SHP77 treated with DMSO at 0.1 percent for 48 hours (cell line): ENCODE results near the gene AVPR2.

ENCODE experiments used
- DNase-seq: peaks from one replicate; lab custom pipeline; 2025; lab: John Stamatoyannopoulos, UW

AVPR2 gene

DNA sequence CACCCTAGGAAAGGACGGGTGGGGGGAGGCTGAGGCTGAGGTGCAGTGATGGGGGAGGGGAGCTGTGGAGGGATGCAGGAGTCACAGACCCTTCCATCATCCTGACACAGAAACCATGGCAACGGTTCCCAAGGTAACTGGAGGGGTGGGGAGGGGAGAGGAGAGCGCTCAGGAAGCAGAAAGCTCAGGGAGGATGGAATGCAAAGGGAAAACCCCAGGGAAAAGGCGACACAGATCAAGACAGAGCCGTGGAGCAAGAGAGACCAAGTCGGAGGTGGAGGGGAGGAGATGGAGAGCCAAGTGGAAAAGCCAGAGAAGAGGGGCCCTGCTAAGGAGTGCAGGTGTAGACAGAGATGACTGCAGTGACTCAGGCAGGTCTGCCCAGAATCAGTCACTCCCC, 33.0 kb upstream of the AVPR2 start:
- no peak for DNase-seq

DNA sequence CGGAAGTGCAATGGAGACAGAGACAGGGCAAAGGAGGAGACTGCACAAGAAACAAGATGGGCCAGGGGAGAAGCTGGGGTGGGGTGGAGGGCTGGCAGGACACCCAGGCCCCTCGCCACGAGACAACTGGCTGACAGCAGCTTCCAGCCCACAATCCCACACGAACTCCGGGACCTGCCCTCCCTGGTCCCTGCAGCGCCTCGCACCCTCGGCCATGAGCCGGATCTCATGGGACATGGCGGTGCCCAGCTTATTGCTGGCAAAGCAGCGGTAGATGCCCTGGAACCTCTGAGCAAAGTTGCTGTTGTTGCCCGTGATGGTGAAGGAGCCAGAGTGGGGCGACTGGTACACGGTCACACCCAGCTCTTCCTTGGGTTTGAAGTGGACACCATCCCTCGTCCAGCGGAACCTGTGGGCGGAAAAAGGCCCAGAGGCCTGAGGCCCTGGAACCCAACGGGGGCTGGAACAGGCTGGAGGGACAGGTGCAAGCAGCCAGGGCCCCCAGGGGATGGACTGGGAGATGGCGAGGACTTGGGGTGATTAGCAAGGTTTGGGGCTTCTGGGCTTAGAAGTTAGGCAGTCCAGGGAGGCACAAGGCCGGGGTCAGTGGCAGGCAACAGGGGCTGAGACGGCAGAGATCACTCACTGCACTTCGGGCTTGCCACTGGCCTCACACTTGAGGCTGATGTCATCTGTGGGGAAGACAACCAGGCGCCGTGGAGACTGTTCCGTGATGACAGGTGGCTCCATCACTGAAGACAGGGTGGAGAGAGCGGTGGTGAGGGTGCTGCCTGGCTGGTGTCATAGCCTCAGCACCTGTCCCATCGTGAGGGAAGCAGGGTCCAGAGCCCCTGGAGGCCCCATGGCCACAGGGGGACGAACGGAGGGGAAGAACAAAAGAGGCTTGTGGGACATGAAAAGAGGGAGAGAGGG, 32.3 kb upstream of the AVPR2 start:
- DNase-seq = no peak

DNA sequence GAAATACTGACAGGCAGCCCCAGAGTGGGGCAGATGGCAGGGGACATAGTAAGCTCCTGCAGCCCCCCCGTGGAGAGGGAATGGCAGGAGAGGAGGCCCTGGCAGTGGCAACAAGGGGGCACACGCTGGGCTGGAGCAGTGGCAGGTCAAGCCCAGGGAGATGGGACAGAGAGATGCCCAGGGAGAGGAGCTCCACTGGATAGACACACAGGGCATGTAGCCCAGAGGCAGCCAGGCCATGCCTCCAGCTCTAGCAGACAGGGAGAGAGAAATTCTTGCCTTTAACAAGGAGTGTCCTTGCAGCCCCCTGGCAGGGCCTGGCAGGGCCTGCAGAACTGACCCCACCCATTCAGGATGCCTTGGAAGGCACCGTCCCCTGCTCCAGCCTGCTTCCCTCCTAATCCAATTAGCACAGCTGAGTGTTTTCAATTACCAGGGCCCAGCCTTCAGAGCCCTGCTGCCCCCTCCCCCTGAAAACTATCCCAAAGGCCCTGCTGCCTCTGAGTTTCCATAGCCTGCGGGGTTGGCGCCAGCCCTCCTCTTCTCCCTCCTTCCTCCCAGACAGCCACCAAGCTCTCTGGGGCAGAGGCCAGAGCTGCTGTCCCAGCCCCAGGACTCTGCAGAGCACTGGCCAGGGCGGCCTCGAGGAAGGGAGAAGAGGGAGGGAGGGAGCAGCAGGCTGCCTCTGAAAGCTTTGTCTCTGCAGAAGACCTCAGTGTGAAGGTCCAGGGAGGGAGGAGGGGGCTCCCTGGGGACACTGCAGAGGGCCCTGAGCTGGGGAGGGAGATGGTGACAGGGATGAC, 31.0 kb upstream of the AVPR2 start:
- no peak for DNase-seq

DNA sequence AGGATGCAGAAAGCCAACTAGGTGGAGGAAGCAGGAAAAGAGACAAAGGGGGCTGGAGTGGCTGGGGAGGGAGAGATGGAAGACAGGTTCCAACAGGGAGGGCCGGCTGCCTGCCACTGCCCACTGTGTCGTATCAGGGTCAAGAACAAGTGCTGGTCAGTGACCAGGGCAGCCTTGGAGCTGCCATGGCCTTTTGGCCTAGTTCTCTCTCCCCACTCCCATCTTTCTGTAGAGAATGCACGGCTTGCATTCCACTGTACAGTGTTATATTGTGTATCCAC, 30.4 kb upstream of the AVPR2 start:
- no peak for DNase-seq

DNA sequence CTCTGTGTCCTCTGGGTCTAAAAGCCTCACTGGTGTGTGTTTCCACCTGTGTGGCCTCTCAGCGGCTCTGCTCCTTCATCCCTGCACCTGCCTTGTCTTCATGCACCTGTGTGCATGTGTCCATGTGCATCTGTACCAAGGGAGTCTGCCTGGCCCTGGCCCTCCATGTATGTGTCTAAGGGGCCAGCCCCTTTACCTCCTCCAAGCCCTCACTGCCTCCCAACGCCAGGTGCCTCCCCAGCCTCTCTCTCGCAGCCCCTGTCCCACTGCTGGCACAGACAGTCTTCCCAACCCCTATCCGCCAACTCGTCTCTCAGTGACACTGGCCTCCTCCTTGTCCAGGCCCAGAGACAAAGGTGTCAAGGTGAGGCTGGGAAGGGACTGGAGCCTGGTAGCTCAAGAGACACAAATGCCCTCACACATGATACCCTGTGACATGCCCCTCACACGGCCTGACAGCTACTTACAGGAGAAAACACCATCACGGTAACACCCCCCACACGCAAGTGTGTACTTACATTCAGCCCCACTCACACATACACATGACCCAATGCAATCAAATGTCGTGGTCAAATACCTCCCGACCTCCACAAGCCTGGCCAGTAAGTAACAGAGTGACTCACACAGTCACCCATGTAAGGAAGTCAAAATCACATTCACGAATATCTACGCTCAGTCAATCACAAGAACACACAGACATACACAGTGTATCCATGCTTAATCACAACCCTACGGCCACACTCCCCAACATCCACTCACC, 29.9 kb upstream of the AVPR2 start:
- DNase-seq = no peak

DNA sequence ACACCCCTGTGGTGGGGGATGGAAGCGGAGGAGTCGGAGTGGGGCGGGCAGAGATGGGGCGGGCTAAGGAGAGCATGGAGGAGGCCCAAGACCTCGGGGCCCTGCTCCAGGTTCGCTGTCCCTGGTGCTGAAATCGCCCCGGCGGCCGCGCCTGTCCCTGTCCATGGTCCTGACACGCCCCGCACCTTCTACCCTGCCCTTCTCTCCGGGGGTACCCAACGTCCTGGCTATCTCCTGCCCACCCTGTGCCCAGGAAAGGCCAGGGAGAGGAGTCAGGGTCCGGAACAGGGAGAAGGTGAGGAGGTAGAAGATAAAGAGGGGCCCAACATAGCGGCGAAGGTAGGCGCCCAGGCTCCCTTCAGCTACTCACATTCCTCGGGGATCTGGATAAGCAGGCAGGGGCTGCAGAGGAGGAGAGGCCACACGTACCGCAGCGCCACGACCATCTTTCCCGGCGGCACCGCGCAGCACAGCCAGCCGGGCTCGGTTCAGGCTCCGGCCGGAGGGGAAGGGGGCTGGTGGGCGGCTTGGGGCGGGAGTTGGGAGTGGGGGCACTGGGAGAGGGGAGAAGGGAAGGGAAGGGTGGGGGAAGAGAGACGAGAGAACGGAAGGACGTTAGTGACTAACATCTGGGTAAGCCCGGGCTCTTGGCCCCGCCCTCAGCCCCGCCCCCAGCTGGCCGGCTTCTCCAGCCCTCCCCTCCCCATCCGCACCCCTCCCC, 28.9 kb upstream of the AVPR2 start:
- DNase-seq = no peak

DNA sequence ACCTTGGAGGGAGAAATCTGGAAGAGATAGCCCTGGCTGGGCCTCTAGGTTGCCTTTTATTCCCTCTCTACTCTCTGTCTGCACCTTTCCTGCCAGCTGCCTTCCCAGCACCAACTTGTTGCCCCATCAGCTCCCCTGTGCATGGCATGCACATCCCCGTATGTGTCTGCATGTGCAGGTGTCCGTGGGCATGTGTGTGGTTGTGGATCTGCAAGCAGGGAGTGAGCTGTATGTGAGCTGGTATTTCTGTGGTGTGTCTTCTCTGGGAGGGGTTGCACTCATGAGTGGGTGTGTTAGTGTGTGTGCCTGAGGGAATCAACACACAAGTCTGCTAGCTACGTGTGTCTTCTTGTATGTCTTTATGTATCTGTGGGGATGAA, 28.4 kb upstream of the AVPR2 start:
- no peak for DNase-seq

DNA sequence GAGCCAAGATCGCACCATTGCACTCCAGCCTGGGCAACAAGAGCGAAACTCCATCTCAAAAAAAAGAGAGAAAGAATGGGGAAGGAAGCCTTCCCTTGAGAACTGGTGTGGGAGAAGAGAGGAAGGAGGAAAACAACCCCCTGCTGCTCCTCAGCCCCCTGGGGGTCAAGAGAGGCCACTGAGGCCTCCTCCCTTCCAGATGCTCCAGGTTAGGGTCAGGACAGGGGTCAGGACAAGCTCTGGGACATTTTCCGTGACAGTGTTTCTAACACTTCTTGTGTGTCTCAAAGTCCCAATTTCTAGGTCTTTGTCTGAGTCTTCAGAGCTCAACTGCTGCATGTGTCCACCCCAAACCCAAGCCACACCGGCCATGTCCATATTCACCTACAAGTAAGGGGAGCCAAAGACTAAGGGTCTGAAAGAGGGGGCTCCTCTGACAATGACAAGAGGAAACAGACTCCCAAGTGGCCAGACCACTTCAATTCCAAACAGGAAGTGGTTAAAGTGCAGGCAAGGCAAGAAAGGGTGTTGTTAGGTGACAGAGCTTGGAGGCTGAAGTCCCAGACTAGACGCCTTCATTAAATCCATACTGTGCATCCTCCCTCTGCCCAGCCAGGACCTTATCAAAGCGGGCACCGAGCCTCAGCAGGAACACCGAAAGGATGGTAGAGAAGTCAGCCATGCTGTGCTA, 26.8 kb upstream of the AVPR2 start:
- DNase-seq = no peak

DNA sequence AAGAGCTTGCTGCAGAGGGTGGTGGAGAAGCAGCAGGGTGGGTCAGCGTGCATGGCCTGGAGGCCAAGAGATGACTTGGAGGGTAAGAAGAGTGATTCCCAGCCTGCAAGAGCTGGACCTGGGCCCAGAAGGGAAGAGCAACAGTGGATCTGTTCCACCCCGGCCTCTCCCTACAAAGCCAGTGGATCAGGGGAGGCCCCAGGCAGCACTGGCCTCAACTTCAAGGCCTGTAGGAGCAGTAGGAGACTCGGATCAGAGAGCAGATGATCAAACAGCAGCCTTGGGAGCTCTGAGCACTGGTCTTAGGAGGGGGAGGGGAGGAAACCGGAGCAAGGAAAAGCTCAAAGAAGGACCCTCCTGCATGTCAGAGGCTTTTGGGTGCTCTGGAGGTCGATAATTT, 26.1 kb upstream of the AVPR2 start:
- DNase-seq = no peak

DNA sequence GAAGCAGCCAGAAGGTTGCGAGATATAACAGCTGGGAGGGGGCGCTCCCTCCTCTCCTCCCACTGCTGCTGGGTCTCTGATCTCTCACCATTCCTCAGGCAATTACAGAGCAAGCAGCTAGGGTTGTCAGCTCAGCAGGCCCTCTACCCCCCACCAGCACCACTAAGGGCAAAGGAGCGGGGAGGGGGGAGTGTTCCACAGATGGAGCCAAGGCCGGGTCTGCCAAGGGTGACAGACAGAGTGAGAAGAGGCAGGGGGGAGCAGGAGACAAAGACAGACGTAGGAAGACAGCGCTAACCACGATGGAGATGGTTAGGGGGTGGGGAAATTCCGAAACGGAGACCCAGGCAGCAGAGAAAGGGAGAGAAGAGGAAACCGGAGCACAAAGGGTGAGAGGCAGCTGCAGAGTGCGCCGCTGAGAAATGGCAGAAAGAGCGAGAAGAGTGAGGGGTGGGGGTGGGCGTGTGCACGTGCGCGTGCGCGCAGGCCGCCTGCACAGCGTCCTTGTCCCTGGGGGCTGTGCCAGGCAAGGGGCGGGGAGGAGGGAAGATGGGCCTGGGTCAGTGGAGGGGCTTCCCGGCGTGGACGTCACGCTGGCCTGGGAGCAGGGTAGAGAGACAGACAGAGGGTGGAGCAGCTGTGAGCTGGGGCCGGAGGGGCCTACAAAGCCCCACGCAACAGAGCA, 25.4 kb upstream of the AVPR2 start:
- no peak for DNase-seq

DNA sequence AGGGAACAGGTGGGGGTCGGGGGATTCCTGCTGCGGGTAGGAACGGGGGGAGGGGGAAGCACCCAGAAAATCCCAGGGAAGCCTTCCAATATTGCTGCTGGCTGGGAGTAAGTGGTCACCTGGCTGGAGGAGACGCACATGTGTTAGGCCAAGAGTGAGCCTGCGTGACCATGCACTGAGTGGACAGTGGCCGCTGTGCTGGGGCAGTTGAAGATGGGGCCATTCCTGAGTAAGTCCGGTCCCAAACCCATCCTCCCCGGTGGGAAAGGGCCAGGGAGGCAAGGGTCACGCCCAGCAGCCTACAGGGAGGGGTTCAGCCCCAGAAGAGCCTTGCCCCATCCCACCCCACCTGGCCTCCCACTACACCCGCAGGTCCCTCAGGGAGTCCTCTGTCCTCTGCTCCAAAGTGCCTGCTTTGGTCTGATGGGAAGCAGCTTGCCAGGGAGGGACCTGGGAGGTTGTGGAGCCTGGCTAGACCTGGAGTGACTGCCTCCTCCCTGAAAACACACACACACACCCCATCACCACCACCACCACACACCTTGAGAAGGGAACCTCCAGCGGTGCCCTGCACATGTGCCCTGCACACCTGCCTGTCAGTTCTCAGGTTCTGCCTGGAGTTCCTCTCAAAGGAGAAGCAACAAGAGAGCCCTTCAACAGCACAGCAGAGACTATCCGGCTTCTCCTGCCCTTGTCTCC, 24.6 kb upstream of the AVPR2 start:
- no peak for DNase-seq

DNA sequence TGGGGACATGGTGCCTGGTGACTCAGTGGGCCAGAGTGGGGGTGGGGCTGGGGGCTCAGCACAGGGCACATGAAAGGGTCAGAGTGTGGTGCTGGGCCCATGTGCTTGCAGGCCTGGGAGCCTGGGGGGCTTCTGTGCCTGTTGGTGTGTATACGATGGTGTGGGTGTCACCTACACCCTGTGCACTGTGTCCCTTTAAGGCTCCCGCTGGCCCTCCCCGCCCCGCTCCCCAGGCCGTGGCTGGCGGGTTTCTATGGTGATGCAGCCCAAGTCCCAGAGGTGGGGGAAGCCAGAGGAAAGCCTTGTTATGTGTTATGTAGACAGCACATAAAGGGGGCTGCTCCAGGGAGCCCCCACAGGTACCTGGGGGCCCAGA, 24.0 kb upstream of the AVPR2 start:
- DNase-seq = no peak

DNA sequence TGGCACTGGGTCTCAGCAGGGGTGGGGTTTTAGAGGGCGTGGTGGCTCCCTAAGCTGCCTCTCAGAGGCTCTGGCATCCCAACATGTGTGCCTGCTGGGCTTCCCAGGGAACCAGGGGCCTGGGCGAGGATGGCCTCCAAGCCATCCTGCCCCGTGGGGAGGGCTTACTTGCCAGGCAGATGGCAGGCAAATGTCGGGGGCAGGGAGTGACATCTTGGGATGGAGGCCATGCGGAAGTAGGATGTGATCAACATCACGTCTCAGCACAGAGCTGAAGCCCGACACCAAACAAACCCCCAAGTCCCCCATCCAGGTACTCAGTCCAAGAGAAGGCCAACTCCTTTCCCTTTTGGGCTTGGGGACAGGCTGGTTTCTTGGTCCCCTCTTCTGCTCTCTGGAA, 23.2 kb upstream of the AVPR2 start:
- DNase-seq = no peak

DNA sequence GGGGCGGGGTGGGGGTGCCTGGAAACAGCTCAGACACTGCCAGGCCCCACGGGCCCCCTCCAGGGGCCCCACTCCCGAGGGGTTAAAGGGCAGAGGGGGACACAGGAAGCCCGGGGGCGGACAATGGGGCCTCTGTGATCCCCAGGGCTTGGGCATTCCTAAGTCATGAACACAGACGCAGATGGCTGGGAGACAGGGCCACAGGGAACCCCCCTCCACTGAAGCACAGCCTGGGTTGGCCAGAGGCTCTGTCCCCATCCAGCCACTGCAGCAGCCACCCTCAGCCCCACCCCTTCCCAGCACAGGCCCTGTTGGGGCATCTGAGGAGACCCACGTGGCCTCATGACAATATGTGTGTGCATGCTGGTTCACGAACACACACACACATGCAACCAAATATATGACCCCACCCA, 22.4 kb upstream of the AVPR2 start:
- no peak for DNase-seq

DNA sequence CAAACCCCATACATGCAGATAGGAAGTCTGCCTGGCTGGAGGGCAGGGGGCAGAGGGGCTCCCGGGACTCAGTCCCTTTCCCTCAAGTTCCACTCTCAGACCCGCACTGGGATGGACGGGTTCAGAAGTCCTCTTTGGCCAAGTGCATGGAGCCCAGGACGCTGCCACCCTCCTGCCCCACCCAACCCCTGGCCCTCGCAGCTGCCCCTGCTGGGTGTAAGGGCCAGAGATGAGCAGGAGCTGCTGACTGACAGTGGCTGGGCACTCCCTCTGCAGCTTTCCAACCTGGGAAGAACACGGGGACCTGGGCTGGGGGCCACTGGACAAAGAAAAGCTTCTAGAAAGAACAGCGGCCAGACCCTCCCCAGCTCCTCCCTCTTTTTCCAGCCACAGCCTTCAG, 21.9 kb upstream of the AVPR2 start:
- DNase-seq = no peak

DNA sequence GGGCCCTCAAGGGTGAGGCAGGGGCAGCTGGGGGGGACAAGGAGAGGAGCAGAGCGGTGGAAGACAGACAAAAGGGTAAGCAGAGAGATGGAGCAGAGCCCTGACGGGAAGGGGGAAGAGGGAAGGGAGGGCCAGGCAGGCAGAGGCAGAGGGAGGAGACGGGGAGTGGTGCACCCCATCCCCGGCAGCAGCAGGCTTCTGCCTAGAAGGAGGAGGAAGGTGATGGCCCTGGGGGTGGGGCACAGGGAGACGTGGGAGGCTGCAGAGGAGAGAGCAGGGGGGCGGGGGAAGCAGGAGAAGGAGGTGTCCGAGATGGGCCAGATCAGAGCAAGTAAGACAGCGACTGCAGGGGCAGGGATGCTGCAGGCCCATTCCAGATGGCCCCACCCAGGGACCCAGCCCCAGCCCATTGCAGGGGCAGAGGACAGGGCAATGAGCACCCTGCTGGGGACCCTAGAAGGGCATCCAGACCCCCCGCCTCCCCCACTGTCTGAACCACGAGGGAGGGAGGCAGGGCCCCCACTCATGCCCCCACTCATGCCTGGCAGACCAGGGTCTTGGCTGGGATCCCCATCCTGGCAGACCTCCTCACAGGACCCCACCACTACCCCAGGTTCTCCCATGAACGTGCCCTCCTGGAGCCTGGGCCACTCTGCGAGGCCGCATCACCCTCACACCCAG, 21.2 kb upstream of the AVPR2 start:
- no peak for DNase-seq

DNA sequence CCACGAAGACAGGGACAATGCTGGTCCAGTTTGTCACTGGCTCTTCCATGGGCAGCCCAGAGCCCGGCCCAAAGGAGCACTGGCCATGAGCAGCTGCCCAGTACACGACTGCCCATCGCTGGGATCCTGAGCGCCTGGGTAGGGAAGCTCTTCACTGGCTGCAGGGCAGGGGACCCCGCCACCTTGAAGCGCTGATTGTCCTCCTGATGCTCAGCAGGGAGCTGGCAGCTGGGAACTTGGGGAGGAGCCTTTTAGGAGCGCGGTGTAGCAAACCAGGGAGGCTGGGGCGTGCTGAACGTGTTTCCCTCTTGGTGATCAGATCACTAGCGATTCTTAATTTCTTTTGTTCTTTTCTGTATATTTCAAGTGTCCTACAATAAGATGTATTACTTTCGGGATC, 20.3 kb upstream of the AVPR2 start:
- DNase-seq = no peak

DNA sequence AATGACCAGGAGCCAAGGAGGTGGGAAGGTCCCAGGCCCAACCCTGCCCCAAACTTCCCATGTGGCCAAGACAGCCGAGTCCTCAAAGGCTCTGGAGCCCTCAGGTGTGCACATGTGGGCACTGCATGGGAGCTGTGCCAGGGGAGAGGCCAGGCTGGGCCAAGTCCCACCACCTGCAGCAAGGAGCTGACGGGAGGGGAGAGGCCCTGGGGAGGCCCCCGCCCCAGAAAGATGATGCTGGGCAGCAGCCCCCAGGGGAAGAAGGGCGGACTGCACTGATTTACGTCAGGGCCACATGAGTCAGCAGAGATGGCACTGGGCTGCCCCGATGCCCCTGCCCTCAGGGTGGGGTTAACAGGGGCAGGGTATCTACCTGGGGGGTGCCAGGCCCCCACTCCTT, 19.9 kb upstream of the AVPR2 start:
- DNase-seq = no peak

DNA sequence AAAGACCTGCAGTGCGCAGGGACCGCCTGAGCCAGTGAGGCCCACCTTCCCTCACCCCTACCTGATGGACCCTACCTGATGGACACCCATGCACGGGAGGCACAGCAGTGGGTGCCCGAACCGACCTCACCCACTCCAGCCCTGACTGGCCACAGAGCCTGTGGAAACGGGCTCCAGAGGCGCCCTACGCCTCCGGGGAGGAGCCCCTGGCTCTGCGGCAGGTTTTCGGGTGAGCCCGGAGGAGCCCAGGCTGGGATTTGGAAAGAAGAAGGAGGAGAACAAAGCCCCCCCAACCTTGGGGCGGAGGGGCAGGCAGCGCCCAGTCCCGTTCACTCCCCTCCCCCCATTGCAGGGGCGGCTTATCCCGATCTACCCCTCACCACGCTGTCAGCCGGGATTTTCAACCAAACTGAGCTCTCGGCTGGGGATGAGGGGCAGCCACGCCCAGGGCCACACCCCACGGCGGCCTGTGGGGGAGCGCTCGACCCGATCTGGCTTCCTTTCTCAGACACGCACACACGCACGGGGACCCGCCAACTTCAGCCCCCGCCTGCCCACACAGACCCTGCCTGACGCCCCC, 19.2 kb upstream of the AVPR2 start:
- DNase-seq = no peak
